ENCODE measurements around the gene XK.

XK gene

GRCh38 chrX:37679230-37679629 is 6.4 kb upstream of the XK start:
- H3K4me3 ChIP-seq (replicated peaks; ENCODE audit: low read depth, low read length) = no peak overlapping the region
- DNase-seq (ENCODE audit: extremely low read depth, low read depth) = no peak
- TF ChIP-seq CTCF (IDR thresholded peaks at IDR 0.05; ENCODE audit: low read depth, low read length, missing control alignments) = no peak

- DNase-seq (ENCODE audit: extremely low read depth, low read depth) = no peak
- no peak overlapping the region for H3K4me3 ChIP-seq (replicated peaks; ENCODE audit: low read depth, low read length)
- no peak for TF ChIP-seq CTCF (IDR thresholded peaks at IDR 0.05; ENCODE audit: low read depth, low read length, missing control alignments)
These were observed 5.7 kb upstream of the XK start for GRCh38 chrX:37679888-37680287.

- no peak for DNase-seq (ENCODE audit: extremely low read depth, low read depth)
- TF ChIP-seq CTCF (IDR thresholded peaks at IDR 0.05; ENCODE audit: low read depth, low read length, missing control alignments) = no peak
- no peak overlapping the region for H3K4me3 ChIP-seq (replicated peaks; ENCODE audit: low read depth, low read length)
These were observed 1.2 kb upstream of the XK start for GRCh38 chrX:37684426-37684825.

- DNase-seq (ENCODE audit: extremely low read depth, low read depth) = no peak
- H3K4me3 ChIP-seq (replicated peaks; ENCODE audit: low read depth, low read length) = no peak overlapping the region
- TF ChIP-seq CTCF (IDR thresholded peaks at IDR 0.05; ENCODE audit: low read depth, low read length, missing control alignments) = no peak
These were observed 618 bp upstream of the XK start for GRCh38 chrX:37684973-37685372.

GRCh38 chrX:37686369-37686995 is 891 bp downstream of the XK start:
- no peak overlapping the region for H3K4me3 ChIP-seq (replicated peaks; ENCODE audit: low read depth, low read length)
- no peak for DNase-seq (ENCODE audit: extremely low read depth, low read depth)
- no peak for TF ChIP-seq CTCF (IDR thresholded peaks at IDR 0.05; ENCODE audit: low read depth, low read length, missing control alignments)

GRCh38 chrX:37686996-37687395 is 1.4 kb downstream of the XK start:
- H3K4me3 ChIP-seq (replicated peaks; ENCODE audit: low read depth, low read length) = no peak overlapping the region
- TF ChIP-seq CTCF (IDR thresholded peaks at IDR 0.05; ENCODE audit: low read depth, low read length, missing control alignments) = no peak
- no peak for DNase-seq (ENCODE audit: extremely low read depth, low read depth)

GRCh38 chrX:37690119-37690518 is 4.5 kb downstream of the XK start:
- DNase-seq (ENCODE audit: extremely low read depth, low read depth) = no peak
- TF ChIP-seq CTCF (IDR thresholded peaks at IDR 0.05; ENCODE audit: low read depth, low read length, missing control alignments) = no peak
- H3K4me3 ChIP-seq (replicated peaks; ENCODE audit: low read depth, low read length) = no peak overlapping the region

Data from HFF-Myc (cell line).